GM04503 (cell line): ENCODE measurements around the gene MTMR4.
"Not testable (repeated sequence)": the region's sequence is repeated elsewhere in the genome, so short reads cannot be mapped to it uniquely, and the experiment has no call there.

Experiments used
- DNase-seq: peaks from one replicate; pipeline ENCODE4 v3.0.0-alpha.2; 2012; ENCODE audit warnings: low read depth

Gene MTMR4

DNA sequence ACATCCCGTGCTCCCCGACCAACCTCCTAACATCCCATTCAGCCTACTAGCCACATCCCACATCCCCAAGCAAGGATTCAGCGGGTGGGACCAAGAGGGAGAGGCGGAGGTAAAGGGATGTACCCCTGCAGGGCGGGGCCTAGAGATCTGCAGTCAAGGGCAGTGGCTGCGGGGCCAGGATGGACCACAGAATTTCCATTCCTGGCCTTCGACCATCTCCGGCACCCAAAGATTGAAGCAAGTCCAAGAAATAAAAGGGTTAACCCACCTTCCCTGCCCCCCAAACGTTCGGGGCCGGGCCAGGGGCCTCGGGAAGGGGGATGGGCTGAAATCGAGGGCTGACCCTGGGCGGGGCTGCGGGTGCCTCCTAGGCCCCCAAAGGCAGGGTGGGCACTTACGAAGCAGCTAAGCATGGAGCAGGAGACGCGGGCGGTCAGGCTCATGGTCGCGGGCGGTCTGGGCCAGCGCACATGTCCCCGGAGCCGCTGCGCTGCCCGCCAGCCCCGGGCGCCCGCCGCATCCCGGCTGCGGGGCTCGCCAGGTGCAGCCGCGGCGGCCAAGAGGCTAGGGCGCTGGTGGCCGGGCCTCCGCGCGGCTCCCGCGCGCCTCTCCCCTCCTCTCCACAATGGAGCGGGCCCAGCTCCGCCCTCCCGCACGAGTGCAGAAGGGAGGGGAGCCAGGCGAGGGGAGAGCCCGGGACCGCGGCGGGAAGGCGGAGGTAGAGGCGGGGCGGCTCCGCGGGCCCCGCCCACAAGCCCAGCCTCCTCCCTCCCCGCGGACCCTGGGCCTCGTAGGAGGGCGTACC, at the start of gene MTMR4:
Gene MTMR4, minus strand, starts transcription at position 674 of the 805 bp plus-strand sequence. Its CDS starts 231 bp downstream, at position 443.
- no peak for DNase-seq

- DNase-seq = no peak
Observed at GRCh38 chr17:58560511-58560910, 46.1 kb upstream of the MTMR4 start.

GRCh38 chr17:58557981-58558380, 43.5 kb upstream of the MTMR4 start:
- no peak for DNase-seq

- no peak for DNase-seq
Observed at GRCh38 chr17:58556833-58557250, 42.4 kb upstream of the MTMR4 start.

GRCh38 chr17:58555109-58555508, 40.7 kb upstream of the MTMR4 start:
- DNase-seq = not testable (repeated sequence)

DNA sequence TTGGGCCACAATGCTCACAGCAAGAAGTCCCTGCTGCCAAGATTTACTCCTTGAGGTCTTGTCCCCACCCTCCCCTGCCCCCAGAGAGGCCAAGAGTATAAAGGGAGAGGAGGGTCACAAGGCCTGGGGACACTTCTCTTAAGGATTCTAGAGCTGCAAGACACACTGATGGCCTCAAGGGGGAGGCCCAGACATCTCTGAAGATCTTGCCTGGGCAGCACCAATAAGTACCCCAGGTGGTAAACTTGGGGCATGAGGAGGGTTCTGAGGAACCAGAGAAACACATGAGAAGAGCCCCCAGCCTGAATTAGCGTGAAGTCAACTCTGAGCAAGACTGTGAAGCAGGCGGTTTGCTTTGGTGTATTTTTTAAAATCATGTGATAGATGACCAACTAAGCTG, 26.8 kb upstream of the MTMR4 start:
- no peak for DNase-seq

GRCh38 chr17:58539698-58540097, 25.3 kb upstream of the MTMR4 start:
- no peak for DNase-seq

- DNase-seq = no peak
Observed at GRCh38 chr17:58538811-58539409, 24.5 kb upstream of the MTMR4 start.

- no peak for DNase-seq
Observed at GRCh38 chr17:58537266-58537665, 22.8 kb upstream of the MTMR4 start.

DNA sequence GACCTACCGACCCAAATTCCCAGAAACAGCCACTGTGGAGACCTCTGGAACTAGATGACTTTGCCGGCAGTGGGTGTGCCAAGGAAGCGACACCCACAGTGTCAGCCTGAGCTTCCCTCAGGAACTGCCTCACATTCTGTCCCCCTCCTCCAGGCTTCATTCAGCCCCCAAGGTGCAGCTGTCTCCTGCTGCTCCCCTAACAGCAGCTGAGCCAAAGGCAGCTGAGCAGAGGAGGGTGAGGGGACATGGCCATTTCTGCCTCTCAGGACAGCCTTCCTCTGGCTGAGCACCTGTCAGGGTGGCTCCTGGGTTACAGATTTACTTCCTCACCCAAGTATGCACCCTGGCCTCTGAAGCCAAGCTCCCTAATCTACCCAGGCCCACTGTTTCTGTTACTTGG, 22.1 kb upstream of the MTMR4 start:
- no peak for DNase-seq

GRCh38 chr17:58535431-58535830, 21.0 kb upstream of the MTMR4 start:
- no peak for DNase-seq

DNA sequence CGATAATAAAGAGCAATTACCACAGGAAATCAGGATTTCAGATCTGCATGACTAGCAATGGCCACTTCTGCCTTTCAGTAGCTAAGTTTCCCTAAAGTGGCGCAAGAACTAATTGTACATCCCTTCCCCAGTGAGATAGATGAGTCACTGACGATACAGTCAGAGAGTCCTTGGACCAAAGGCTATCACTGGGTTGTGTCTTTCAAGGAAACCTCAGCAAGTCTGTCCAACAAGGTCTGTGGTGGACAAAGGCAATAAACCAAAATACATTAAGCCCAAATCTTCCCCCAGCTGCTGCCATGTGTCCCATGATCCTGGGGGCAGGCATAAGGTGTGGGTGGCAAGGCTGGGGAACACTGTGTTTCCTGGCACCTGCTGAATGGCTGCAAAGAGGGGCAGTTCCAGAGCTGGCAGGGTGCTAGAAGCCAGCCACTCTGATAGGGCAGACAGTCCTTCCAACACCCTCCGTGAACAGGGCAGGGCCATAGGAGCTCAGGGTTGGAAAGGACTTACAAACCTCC, 20.5 kb upstream of the MTMR4 start:
- no peak for DNase-seq

GRCh38 chr17:58534331-58534730, 19.9 kb upstream of the MTMR4 start:
- no peak for DNase-seq

DNA sequence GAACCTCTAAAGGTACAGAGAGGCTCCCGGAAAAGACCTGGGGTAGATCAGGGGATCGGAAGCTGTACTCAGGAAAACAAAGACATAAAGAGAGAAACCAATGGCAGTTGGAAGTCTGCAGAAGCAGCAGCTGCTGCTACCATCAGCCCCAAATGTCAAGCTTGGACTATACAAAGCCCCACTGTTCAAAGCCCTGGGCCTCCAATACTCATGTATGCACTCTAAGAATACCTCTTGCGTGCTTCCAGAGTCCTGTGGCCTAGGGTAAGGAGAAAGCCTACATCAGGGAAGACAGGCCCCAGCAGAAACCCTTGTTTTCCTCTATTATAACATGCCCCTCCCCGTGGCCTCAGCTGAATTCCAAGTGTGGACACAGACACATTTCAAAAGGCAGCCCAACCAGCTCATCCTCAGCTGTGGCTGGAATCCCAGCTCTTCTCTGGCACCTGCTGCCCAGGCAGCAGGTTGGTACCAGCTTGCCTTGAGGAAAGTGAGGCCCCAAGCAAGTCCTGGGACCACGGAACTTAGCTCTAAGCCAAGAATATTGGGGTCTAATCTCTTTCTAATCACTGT, 19.3 kb upstream of the MTMR4 start:
- DNase-seq = no peak

DNA sequence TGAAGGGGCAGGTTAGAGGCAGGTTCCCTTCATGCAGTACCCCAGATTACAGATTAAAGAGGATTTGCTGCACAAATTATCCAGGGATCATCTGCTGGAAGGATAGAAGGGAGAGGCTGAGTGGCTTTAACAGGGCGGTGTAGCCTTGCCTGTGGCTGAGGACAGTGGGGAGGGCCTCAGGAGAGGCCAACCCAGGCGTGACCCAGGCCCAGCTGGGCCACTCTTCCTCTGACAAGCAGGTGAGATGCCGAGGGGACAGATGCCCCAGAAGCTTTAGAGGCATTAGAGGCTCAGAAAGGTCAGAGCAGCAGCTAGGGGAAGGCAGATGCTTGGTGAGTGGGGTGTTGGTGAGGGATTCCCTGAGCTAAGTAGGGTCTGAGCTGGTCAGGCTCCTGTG, 18.1 kb upstream of the MTMR4 start:
- DNase-seq = no peak

GRCh38 chr17:58531661-58532554, 17.5 kb upstream of the MTMR4 start:
- no peak for DNase-seq

GRCh38 chr17:58531122-58531521, 16.7 kb upstream of the MTMR4 start:
- DNase-seq = no peak

GRCh38 chr17:58530655-58531054, 16.2 kb upstream of the MTMR4 start:
- DNase-seq = no peak

- DNase-seq = no peak
Observed at GRCh38 chr17:58529275-58529674, 14.8 kb upstream of the MTMR4 start.

DNA sequence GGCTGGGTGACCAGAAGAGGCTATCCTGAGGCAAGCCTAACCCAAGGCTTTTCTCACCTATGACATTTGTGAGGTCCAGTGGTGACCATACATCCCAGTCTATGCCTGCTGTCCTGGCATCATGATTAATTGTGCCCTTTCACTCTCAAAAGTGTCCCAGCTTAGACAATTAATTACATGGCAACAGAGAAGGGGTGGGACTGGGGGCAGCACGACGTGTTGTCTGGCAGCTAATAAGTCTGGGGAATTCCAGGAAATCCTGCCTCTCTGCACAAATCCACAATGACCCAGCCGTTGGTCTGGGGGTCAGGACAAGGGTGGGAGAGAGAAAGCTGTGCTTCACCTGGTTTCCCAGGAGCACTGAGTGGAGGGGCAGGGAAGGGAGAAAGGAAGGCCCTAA, 14.0 kb upstream of the MTMR4 start:
- DNase-seq = no peak

DNA sequence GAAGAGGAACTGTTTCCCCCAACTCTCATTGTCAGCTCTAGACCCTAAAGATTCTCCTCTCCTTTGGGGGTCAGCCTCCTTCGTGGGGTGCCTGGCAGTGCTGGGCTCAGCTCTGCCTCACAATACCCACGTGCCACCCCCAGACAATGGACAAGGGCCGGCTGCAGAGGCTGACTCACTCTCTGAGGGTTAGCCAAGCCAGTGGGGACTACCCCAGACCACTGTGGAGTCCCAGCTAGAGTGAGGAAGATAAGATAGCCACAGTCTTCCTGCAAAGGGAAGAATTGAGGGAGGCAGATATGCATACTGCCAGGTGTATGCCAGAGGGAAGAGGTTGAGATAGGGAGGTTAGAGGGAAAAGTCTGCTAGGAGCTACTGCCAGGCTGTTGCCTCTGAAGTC, 13.5 kb upstream of the MTMR4 start:
- DNase-seq = no peak

GRCh38 chr17:58527306-58527705, 12.9 kb upstream of the MTMR4 start:
- DNase-seq = no peak
